Ishikawa (cell line): Measurements from ENCODE around the gene ZFAND3.

Experiments used
- CEBPB ChIP-seq: IDR thresholded peaks from 2 replicates; pipeline ENCODE4 v1.6.1; 2012
- EGR1 ChIP-seq: IDR thresholded peaks from 2 replicates; pipeline ENCODE4 v1.6.1; 2012
- EP300 ChIP-seq: IDR thresholded peaks from 2 replicates; pipeline ENCODE4 v1.6.1; 2012; ENCODE audit warnings: borderline replicate concordance
- FOXM1 ChIP-seq: IDR thresholded peaks from 2 replicates; pipeline ENCODE4 v1.6.1; 2012; ENCODE audit warnings: low read depth, borderline replicate concordance
- RAD21 ChIP-seq: IDR thresholded peaks from 2 replicates; pipeline ENCODE4 v1.6.1; 2012; ENCODE audit warnings: low read depth
- REST ChIP-seq: IDR thresholded peaks from 2 replicates; pipeline ENCODE4 v1.6.1; 2012; ENCODE audit warnings: low read depth, mild to moderate bottlenecking
- TAF1 ChIP-seq: IDR thresholded peaks from 2 replicates; pipeline ENCODE4 v1.6.1; 2012; ENCODE audit warnings: low read depth, mild to moderate bottlenecking
- TCF12 ChIP-seq: IDR thresholded peaks from 2 replicates; pipeline ENCODE4 v1.6.1; 2012; ENCODE audit warnings: low read depth
- TEAD4 ChIP-seq: IDR thresholded peaks from 2 replicates; pipeline ENCODE4 v1.6.1; 2012
- YY1 ChIP-seq: IDR thresholded peaks from 2 replicates; pipeline ENCODE4 v1.6.1; 2012; ENCODE audit warnings: low read depth
- ZBTB7A ChIP-seq: IDR thresholded peaks from 2 replicates; pipeline ENCODE4 v1.6.1; 2012; ENCODE audit warnings: low read depth
- TF ChIP-seq, protein P1 (sequence below): IDR thresholded peaks from 2 replicates; pipeline ENCODE4 v1.6.1; 2012
- TF ChIP-seq, protein P2 (sequence below): IDR thresholded peaks from 2 replicates; pipeline ENCODE4 v1.6.1; 2012

DNA sequence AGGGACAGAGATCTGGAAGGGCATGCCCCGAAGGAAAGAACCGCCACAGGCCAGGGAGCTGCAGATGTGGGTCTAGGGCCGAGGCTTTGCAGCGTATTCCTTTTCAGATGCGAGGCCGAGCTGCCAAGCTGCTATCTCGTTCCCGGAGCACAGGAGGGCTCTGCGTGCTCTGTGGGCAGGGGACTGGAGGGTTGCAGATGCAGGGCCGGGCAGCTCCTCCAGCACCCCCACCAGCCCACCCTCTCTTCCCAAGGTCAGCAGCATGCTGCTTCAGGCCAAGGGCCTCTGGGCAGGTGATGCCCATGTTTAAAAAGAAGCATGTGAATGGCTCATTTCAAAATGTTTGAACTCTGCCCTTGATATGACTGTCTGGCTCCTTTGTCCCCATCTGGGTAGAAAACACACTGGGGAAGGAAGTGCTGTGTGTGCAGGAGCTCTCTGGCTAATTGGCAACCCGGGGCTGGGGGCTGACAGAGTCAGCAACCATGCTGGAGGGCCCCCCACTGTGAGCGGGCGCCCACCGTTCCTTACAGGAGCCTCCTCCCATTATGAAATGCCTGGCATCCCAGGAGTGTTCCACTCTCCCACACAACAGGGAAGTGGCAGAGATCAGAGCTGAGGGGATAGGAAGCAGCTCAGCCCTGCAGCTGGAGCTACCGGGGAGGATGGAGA lies 353.3 kb downstream of the ZFAND3 start:
- TF ChIP-seq EGR1 (no peak), REST (no peak), RAD21 (no peak), EP300 (no peak), TCF12 (no peak), YY1 (no peak), TAF1 (no peak), TEAD4 (no peak), ZBTB7A (no peak), CEBPB (no peak), FOXM1 (no peak)
- TF ChIP-seq, protein P1, sequence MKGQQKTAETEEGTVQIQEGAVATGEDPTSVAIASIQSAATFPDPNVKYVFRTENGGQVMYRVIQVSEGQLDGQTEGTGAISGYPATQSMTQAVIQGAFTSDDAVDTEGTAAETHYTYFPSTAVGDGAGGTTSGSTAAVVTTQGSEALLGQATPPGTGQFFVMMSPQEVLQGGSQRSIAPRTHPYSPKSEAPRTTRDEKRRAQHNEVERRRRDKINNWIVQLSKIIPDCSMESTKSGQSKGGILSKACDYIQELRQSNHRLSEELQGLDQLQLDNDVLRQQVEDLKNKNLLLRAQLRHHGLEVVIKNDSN, result no peak
- TF ChIP-seq, protein P2, sequence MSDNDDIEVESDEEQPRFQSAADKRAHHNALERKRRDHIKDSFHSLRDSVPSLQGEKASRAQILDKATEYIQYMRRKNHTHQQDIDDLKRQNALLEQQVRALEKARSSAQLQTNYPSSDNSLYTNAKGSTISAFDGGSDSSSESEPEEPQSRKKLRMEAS, result no peak
